Esophagus squamous epithelium (tissue), 4 donors: Measurements from ENCODE around the gene SLCO1B3.

ENCODE experiments used
- CTCF ChIP-seq, 6 experiments: fragments of 450-650 bp in 4 of 6; fragments of 200-600 bp in 2 of 6; sonication (generic) in 2 of 6; IDR thresholded peaks; one replicate each; pipeline ENCODE4 v1.5.1; 2016 to 2019; ENCODE audit warnings: antibody characterized with exemption in 6 of 6, mild to moderate bottlenecking in 4 of 6, moderate library complexity in 4 of 6
- POLR2A ChIP-seq, 4 donors: fragments of 450-650 bp; IDR thresholded peaks; one replicate each; pipeline ENCODE4 v1.6.1; 2017; ENCODE audit warnings: antibody characterized with exemption in 4 of 4, mild to moderate bottlenecking in 4 of 4, moderate library complexity in 3 of 4

- TF ChIP-seq POLR2A (IDR thresholded peaks at IDR 0.05) (no peak), CTCF (IDR thresholded peaks at IDR 0.05) (no peak)
These were observed 20.0 kb downstream of the SLCO1B3 start for GRCh38 chr12:20830456-20830855.
